HepG2 (cell line): Measurements from ENCODE around the gene OST4. TPM values are rescaled to one million over a fixed set of nuclear protein-coding genes. Genes with fewer than 3 reads are reported as not detected.

Experiments
- AKNA ChIP-seq: sonication (generic); formaldehyde crosslinking; IDR thresholded peaks from 2 replicates; pipeline ENCODE4 v1.4.0; 2020; ENCODE audit warnings: missing genetic modification reagents, borderline replicate concordance
- CENPBD1 ChIP-seq: sonication (generic); formaldehyde crosslinking; IDR thresholded peaks from 2 replicates; pipeline ENCODE4 v1.8.0; 2022; ENCODE audit warnings: missing genetic modification reagents, low read depth, mild to moderate bottlenecking, borderline replicate concordance
- FOXP4 ChIP-seq: sonication (generic); formaldehyde crosslinking; IDR thresholded peaks from 2 replicates; pipeline ENCODE4 v1.4.0; 2020; ENCODE audit warnings: missing genetic modification reagents
- HOXA5 ChIP-seq: sonication (generic); formaldehyde crosslinking; IDR thresholded peaks from 2 replicates; pipeline ENCODE4 v1.4.0; 2020; ENCODE audit warnings: missing genetic modification reagents
- KMT2B ChIP-seq: IDR thresholded peaks from 2 replicates; pipeline ENCODE4 v1.6.1; 2016; ENCODE audit warnings: missing genetic modification reagents, missing compliant biosample characterization
- MTF1 ChIP-seq: sonication (generic); formaldehyde crosslinking; IDR thresholded peaks from 2 replicates; pipeline ENCODE4 v1.5.0; 2020; ENCODE audit warnings: missing genetic modification reagents
- NFE2L2 ChIP-seq: fragments of 150-350 bp; IDR thresholded peaks from 2 replicates; pipeline ENCODE4 v1.6.1; 2014; ENCODE audit warnings: low read length
- POLR2AphosphoS2 ChIP-seq: IDR thresholded peaks from 2 replicates; pipeline ENCODE4 v1.6.1; 2011; ENCODE audit warnings: low read depth, low read length, improper control_type of control experiment
- ZBTB26 ChIP-seq: IDR thresholded peaks from 2 replicates; pipeline ENCODE4 v1.6.1; 2016; ENCODE audit warnings: missing compliant biosample characterization, missing genetic modification reagents, borderline replicate concordance
- ZBTB49 ChIP-seq: sonication (generic); formaldehyde crosslinking; IDR thresholded peaks from 2 replicates; pipeline ENCODE4 v1.4.0; 2020; ENCODE audit warnings: missing genetic modification reagents, borderline replicate concordance
- ZFY ChIP-seq: sonication (generic); formaldehyde crosslinking; IDR thresholded peaks from 2 replicates; pipeline ENCODE4 v1.4.0; 2020; ENCODE audit warnings: missing genetic modification reagents
- ZNF432 ChIP-seq: sonication (generic); formaldehyde crosslinking; IDR thresholded peaks from 2 replicates; pipeline ENCODE4 v1.5.0; 2020; ENCODE audit warnings: missing genetic modification reagents, mild to moderate bottlenecking, borderline replicate concordance
- ZNF674 ChIP-seq: sonication (generic); formaldehyde crosslinking; IDR thresholded peaks from 2 replicates; pipeline ENCODE4 v1.5.0; 2020; ENCODE audit warnings: low read depth, mild to moderate bottlenecking, missing genetic modification reagents
- ZNF891 ChIP-seq: sonication (generic); formaldehyde crosslinking; IDR thresholded peaks from 2 replicates; pipeline ENCODE4 v1.5.0; 2020; ENCODE audit warnings: mild to moderate bottlenecking, missing genetic modification reagents
- polyA plus RNA-seq, 8 experiments: library from polyadenylated mRNA; depleted of rRNA in 3 of 8; stranded (reverse) in 7 of 8; unstranded in 1 of 8; fragments of >200 nt; fragmentation: Illumina TruSeq in 4 of 8; extraction: Trizol in 4 of 8; gene quantifications; 2 replicates each; pipeline versions ENCODE4 v1.2.1 to v1.2.3, GENCODE V29; 2011 to 2016; ENCODE audit warnings: low read depth in 4 of 8, missing spikeins in 1 of 8, mixed read lengths in 1 of 8; ENCODE audit not compliant: insufficient read depth in 1 of 8
- total RNA-seq, 5 experiments: library from RNA; depleted of rRNA; stranded (reverse); fragments of >200 nt; fragmentation: Illumina TruSeq; extraction: Trizol; gene quantifications; 2 replicates each; pipeline ENCODE4 v1.2.3, GENCODE V29; 2016; ENCODE audit warnings: low read depth in 1 of 5
- TF ChIP-seq, protein P1 (sequence below): sonication (generic); formaldehyde crosslinking; IDR thresholded peaks from 2 replicates; pipeline ENCODE4 v1.8.0; 2023; ENCODE audit warnings: mild to moderate bottlenecking, missing genetic modification reagents

OST4 gene
- total and polyA plus RNA-seq, 2 of the 13 experiments (the other 11 are each of a cell fraction or from before 2014, with no cell fraction given), result 498 to 584 TPM

GRCh38 chr2:27050996-27051901 is 20.2 kb downstream of the OST4 start, which contains the start of gene AGBL5 (continued):
- TF ChIP-seq ZNF891, result peak; percentile 99
- TF ChIP-seq ZBTB26 (CRISPR knock-in tag), result peak; percentile 90
- TF ChIP-seq NFE2L2, result no peak
- peak; percentile 93 for TF ChIP-seq HOXA5
- TF ChIP-seq, protein P1, sequence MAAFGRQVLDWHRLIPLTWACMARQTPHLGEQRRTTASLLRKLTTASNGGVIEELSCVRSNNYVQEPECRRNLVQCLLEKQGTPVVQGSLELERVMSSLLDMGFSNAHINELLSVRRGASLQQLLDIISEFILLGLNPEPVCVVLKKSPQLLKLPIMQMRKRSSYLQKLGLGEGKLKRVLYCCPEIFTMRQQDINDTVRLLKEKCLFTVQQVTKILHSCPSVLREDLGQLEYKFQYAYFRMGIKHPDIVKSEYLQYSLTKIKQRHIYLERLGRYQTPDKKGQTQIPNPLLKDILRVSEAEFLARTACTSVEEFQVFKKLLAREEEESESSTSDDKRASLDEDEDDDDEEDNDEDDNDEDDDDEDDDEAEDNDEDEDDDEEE (CRISPR knock-in tag), result peak; percentile 92
- peak; percentile 73 for TF ChIP-seq ZFY (CRISPR knock-in tag)
- peak; percentile 78 for TF ChIP-seq FOXP4
- 0 out of 2 replicates have a peak, but pooled peaks have one; percentile 33 for TF ChIP-seq ZNF674
- TF ChIP-seq KMT2B (CRISPR knock-in tag), result peak; percentile 79
- TF ChIP-seq ZBTB49 (CRISPR knock-in tag), result peak; percentile 67; the same call in 1 of the 2 replicates
- no peak for TF ChIP-seq CENPBD1 (CRISPR knock-in tag)
- peak; percentile 81; the same call in 1 of the 2 replicates for TF ChIP-seq POLR2AphosphoS2
- peak; percentile 94; the same call in 1 of the 2 replicates for TF ChIP-seq AKNA (CRISPR knock-in tag)
- TF ChIP-seq ZNF432 (CRISPR knock-in tag), result 0 out of 2 replicates have a peak, but pooled peaks have one; percentile 71
- peak; percentile 85 for TF ChIP-seq MTF1
